Measurements from ENCODE around the gene LRRC30.

DNA sequence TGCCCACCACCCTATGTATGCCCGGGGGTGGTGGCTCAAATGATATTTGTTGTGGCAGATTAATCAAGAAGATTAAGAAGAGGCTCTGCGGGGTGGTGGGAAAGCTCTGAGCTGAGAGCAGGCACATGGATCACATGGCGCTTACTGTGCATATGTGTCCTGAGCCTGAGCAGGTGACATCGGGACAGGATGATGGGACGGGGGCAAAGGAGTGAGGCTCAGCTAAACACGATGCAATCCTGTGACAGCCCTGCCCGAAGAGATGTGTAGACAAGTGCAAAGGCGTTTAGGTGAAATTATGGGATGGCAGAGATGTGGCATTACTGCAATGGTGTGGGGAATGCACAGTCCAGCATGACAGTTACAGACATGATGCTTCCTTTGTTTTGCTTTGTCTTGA is 6.0 kb downstream of the LRRC30 start:
- TF ChIP-seq, protein P1, sequence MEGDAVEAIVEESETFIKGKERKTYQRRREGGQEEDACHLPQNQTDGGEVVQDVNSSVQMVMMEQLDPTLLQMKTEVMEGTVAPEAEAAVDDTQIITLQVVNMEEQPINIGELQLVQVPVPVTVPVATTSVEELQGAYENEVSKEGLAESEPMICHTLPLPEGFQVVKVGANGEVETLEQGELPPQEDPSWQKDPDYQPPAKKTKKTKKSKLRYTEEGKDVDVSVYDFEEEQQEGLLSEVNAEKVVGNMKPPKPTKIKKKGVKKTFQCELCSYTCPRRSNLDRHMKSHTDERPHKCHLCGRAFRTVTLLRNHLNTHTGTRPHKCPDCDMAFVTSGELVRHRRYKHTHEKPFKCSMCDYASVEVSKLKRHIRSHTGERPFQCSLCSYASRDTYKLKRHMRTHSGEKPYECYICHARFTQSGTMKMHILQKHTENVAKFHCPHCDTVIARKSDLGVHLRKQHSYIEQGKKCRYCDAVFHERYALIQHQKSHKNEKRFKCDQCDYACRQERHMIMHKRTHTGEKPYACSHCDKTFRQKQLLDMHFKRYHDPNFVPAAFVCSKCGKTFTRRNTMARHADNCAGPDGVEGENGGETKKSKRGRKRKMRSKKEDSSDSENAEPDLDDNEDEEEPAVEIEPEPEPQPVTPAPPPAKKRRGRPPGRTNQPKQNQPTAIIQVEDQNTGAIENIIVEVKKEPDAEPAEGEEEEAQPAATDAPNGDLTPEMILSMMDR (IDR thresholded peaks at IDR 0.05; ENCODE audit: poor library complexity): no peak
- TF ChIP-seq EZH2 (IDR thresholded peaks at IDR 0.05; ENCODE audit: borderline replicate concordance) (no peak), EZH2phosphoT487 (IDR thresholded peaks at IDR 0.05; ENCODE audit: low read depth, severe bottlenecking, unreplicated experiment) (no peak)
